Jurkat, Clone E6-1 (cell line): ENCODE data around the gene CCT3.

Source experiments
- DNase-seq: peaks from one replicate; pipeline ENCODE4 v3.0.0-alpha.2; 2011; ENCODE audit warnings: low read depth, low spot score
- H3K4me3 ChIP-seq: 2 replicates; pipeline ENCODE4 v1.5.1; 2011; ENCODE audit warnings: mild to moderate bottlenecking, low read length, control low read depth, moderate library complexity

Gene CCT3

DNA sequence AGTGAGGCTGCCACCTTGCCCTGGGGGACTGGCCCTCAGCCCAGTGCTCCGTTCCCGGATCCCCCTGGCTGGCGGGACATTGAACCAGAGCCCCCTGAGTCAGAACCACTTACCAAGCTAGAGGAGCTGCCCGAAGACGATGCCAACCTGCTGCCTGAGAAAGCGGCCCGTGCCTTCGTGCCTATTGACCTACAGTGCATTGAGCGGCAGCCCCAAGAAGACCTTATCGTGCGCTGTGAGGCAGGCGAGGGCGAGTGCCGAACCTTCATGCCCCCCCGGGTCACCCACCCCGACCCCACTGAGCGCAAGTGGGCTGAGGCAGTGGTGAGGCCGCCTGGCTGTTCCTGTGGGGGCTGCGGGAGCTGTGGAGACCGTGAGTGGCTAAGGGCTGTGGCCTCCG, 52.7 kb downstream of the CCT3 start:
- no peak overlapping the region for H3K4me3 ChIP-seq
- no peak for DNase-seq

DNA sequence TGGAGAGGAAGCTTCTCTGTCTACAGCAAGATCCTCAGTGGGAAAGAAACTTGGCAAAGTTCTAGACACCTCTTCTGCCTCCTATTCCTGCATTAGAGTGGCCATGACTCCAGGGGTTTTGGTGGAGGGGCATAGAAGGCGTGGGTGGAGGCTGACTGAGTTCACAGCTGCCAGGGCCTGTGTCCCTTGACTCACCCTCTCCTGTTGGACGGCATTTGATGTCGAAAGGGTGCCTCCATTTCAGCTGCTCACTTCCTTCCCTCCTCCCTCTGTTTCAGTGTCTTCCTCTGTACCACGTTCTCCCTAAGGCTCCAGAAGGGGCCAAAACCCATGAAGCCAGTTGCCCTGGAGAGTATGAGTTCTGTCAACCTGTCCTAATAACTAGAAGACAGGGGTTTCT, 53.3 kb downstream of the CCT3 start:
- no peak for DNase-seq
- H3K4me3 ChIP-seq, result no peak overlapping the region

DNA sequence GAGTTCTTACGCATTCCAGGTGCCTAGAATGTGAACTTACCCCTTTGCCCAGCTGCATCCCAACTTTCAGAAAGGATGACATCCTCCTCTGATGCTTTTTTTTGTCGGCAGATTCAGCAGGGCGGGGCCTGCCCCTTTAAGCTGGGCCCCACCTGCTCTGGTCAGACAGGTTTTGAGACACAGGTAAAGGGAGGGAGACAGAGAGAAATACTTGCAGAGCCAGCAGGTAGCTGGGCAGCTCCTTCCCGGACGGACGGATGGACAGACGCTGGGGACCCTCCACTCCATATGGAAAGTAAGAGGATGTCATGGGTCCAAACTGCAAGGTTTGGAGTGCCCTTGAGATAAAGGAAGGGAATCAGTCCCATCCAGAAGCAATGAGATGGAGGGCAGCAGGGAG, 54.0 kb downstream of the CCT3 start, which contains the start of gene TMEM79:
TSS of gene TMEM79 (plus strand) at position 214 of the 400 bp plus-strand sequence. CDS start 902 bp downstream, outside the sequence.
- DNase-seq, result no peak
- peak within 1 kb of the TSS; percentile 81 for H3K4me3 ChIP-seq

DNA sequence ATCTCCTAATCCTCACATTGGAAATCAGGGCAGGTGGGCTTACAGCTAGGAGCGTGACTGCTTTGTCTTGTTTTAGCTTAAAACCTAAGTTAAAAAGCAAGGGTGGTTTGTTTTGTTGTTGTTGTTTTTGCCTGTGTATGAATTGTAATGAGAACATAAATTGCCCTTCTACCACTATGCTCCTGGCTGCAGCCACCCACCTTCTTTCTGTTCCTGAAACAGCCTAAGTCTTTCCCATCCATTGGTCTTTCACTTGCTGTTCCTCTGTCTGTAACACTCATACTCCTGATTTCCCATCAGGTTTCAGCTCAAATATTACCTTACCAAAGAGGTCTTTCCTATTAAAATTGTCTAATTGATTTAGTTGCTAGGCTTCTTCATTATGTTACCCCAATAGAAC, 54.6 kb downstream of the CCT3 start:
- DNase-seq, result no peak
- peak overlapping the region; percentile 81 for H3K4me3 ChIP-seq

DNA sequence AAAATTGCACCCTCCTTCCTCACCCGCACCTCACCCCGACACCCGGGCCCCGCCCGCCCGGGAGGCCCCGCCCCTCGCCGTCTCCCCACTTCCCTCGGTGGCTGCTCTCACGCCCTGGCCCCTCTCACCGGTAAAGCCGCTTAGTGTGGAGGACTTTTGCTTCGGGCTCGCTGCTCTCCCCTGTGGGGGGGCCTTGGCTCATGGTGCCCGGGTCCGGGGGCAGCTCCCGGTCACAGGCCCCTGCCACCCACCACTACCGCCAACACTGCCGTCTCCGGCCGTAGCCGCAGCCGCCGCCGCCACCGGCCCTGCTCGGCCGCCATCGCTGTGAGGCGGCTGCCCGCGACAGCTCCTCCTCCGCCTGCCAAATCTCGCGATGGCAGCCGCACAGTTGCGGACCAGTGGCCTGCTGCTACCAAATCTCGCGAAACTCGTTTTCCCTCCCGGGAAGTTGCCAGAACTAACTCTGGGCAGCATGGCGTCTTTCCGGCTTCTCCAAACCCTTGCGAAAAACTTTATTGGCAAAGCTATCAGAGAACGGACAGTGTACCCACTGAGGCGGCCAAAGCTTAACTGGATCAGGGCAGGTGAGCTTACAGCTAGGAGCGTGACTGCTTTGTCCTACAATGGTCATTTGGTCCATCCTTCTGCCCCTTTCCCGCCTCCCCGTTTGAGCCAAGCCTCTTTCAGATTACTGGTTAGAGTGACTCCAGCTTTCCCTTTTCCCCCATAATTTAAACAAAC, 55.4 kb downstream of the CCT3 start, which contains the start of gene SMG5:
TSS of gene SMG5 (minus strand) at position 347 of the 744 bp plus-strand sequence. CDS start at position 202, 145 bp downstream.
- peak; percentile 99 for DNase-seq
- peak within 1 kb of the TSS; percentile 81 for H3K4me3 ChIP-seq

DNA sequence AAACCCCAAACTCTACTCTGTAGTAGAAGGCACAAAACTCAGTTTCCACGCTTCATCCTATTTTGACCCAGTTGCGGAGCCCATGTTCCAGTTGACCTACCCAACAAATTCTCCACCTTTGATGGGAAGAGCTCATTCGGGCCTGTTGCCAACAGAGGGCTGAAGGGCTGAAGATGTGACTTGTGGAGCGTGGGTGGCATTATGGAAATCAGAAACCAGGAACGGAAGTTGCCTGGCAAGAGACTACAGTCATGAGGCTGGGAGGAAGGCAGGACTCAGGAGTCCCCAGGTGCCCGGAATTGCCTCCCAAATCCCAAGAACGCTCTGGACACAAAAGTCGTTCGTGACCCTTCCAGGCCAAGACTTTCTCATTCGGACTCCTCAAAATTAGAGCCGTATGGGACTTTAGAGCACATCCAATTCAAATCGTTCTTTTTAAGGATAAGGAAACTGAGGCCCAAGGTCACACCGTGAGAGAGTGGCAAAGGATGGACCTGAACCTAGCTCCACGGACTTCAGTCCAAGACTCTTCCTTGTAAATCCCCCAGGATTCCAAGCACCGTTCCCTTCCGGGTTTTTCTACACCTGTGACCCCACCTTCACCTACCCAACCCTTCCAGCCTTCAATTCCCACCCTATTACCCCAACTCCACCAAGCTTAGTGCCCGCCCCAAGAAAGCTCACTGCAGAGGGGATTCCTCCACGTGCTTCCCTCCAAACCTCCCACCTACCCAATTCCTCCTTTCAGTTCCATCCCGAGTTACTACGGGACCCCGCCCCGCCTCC, 56.2 kb downstream of the CCT3 start:
- peak overlapping the region; percentile 81 for H3K4me3 ChIP-seq
- DNase-seq, result no peak

DNA sequence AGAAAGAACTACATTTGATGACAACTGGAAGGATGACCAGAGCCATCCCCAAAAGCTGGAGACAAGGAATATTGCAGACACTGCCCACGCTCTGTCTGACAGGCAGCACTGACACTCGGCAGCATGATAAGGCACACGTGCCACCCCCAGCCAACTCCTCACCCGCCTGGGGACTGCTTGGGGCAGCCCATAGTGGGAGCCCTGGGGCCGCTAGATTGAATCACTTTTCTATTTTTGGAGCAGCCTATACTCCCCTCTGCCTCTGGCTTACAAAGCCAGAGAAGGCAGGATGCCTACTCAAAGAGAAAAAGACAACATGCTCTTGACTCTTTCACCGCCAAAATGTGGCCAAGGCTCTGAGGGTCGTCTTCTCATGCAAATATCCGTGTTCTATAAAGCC, 56.8 kb downstream of the CCT3 start:
- DNase-seq, result no peak

DNA sequence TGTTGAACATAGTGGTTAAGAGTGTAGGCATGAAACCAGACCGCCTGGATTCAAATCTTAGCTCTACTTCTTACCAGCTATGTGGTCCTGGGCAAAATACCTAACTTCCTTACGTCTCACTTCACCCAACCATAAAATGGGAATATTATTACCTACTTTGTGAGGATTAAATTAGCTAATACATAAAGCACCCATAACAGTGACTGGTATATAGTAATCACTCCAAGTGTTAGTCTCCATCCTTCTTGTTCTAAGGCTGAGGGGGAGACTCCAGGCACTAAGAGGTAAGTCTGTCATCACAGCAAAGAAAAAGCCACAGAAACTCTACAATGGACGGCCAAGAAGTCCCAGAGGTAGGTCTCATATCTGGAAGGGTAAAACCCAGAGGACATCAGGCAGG, 58.3 kb downstream of the CCT3 start:
- DNase-seq, result no peak
- no peak overlapping the region for H3K4me3 ChIP-seq

More for the DNA sequence above, 56.8 kb downstream of the CCT3 start:
- peak overlapping the region; percentile 81 for H3K4me3 ChIP-seq

DNA sequence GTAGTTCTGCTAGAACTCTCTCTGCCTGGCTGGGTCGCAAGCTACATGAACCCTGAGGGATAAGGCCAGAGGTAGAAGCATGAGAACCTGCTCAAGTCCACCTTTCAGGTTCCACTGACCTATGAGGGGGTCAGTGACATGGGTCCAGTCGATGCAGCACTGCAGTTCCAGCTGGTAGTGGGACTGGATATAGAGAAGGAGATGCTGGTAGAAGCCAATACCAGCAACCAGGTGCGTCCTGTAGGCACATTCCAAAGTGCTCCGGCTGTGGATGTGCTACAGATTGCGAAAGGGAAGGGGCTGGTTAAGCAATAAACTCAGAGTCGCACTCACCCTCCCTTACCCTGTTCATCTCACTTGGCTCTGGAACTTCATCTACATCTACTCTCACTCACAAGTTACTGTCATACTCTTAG, 61.1 kb downstream of the CCT3 start:
- no peak overlapping the region for H3K4me3 ChIP-seq
- no peak for DNase-seq

DNA sequence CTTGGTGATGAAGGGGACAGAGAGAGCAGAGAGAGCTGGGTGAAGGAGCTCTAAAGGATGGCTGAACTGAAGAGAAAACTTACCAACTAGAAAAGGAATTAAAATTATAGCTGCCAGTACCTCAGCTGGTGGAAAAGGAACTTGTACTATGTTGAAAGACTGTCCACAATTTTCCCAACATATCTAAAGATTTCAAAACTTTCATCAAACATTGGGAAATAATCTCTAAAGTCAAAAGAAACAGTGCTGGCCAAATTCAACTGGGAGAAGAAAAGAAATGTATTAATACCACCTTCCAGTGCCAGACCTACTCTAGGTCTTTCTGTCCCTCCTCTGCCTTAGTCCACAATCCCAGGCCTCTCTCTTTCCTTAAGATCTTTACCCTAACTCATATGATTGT, 61.6 kb downstream of the CCT3 start:
- H3K4me3 ChIP-seq, result no peak overlapping the region
- no peak for DNase-seq

DNA sequence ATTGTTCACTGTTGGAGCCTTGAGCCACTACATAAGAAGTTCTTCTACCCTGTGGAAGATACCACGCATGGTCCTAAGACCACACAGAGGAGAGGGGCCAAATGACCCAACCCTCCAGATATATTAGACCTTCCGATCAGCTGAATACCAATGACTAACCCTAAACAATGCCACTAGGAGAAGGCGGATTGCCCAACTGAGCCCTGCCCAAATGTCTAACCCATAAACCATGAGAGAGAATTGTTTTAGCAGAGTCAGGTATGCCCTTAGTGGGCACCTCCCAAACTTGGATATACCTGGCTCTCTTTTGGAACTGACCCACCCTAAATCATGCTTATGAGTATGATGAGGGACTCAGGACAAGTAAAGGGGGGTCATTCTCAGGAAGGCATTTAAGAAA, 67.8 kb downstream of the CCT3 start:
- H3K4me3 ChIP-seq, result no peak overlapping the region
- no peak for DNase-seq

DNA sequence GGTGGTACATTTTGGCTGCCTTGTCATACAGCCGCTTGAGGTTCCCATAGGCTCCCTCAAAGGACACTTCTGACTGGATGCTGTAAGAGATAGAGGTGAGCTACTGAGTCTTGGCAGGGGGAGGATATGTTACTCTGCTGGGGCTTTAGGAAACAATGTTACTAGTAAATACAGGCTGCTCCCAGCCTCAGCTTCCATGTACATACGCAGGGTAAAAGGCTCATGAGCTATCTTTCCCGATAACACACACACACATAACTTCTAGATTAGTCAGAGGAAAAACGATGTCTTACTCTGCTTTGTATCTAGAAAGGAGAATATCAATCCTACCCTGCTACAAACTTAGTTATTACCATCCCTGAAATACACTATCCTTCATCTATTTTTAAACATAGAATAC, 69.8 kb downstream of the CCT3 start:
- no peak overlapping the region for H3K4me3 ChIP-seq
- no peak for DNase-seq

DNA sequence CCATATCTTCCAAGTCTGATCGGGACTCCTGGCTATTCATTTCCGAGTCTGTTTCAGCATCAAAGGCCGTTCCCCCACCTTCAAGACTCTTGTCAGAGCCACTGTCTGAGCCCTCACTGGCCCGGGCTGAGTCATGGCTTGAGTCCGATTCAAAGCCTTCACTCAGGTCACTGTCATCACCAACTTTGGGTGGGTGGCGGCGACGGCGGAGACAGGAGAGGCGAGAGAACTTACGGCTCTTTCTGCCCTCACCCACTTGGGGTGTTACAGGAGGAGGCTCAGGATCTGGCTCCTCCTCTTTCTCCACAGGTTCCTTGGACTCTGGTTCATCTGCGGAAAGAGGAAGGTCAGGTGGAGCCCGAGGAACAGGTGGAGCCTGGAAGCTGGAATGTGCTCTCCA, 72.0 kb downstream of the CCT3 start:
- no peak overlapping the region for H3K4me3 ChIP-seq
- DNase-seq, result no peak

DNA sequence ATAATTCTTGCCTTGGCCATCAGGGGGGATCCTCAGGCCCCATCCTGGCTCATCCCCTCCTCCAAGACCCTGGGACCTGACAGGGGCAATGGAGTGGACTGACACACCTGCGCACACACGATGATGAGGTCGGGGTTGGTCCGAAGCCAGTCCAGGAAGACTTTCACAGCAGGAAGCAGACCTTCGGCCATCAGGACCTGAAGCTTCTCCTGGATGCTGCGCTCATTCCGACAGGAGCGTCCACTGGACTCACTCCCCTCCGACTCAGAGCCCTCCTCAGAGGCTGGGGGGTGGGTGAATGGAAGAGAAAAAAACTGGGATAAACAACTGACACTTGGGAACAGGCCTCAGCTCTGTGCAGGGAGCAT, 74.8 kb downstream of the CCT3 start:
- no peak overlapping the region for H3K4me3 ChIP-seq
- DNase-seq, result no peak

DNA sequence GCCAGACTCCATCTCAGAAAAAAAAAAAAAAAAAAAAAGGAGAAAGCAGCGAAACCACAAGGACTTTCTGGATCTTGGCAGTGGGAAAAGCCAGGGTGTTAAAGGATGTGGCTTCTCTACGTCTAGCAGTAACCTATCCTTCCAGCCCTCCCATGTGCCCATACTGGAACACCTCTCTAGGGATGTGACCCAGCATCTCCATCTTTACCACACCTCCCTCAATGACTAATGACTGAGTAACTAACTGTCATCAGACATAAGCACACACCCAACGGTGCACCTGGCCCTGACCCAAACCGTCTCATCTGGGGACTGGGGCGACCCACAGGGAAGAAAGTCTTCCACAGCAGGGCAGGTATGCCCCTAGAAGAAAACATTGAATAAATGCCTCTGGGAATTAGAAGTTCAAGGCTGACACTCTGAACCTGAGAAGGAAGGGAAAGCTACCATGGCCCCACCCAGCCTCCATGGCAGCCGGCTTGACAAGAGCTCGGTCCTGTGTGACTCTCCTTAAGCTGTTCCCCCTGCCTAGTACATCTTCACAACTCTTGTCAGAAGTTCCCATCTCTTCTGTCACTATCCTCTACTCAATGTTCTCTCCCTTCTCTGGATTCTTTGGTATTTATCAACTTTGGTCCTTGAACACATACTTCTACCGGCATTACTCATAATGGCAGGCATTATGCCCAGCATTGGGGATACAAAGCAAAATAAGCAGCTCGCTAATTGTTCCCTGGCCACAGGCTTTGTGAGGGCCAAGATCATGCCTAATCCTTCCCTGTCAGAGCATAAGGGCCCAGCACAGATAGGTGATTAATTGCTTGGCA, 75.4 kb downstream of the CCT3 start:
- DNase-seq, result no peak
- no peak overlapping the region for H3K4me3 ChIP-seq

DNA sequence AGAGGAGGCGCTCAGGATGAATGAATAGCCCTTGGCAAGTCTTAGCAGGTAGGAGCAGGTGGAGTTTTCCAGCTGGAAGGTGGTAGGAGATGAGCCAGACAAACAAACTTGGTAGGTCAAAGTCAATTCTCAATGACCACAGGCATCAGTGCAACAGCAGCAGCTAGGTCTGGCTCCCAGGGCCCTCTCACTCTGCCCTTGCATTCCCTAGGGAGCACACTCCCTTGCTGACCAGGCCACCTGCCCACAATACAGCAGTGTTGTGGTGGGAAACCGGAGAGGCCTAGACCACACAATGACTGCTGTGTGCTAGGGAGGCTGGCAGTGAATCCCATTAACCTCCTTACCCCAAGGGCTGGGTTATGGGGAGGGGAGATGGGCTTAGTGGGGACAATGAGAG, 77.2 kb downstream of the CCT3 start:
- no peak for DNase-seq
- no peak overlapping the region for H3K4me3 ChIP-seq

DNA sequence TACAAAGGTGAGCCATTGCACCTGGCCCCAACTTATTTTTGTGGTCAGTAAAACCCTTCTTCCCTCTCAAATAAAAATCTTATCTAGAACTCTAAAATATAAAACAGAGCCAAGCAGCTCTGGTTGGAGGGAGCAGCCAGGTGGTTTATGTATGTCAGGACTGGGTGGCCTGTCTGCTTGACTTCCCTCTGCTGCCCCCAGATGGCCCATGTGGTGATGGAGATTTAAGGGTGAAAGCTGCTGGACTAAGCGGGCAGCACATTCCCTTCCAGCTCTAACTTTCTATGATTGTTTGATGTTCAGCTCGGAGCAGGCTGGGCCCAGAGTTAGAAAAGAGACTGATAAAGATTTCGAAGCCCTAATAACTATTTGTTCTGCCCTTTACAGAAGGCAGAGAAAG, 78.3 kb downstream of the CCT3 start:
- DNase-seq, result no peak
- no peak overlapping the region for H3K4me3 ChIP-seq
